K562 (cell line): ENCODE measurements around the gene HTRA3. TPM values are rescaled to one million over a fixed set of nuclear protein-coding genes. Genes with fewer than 3 reads are reported as not detected.

Source experiments
- ATAC-seq: fragments of 200-7000 bp; cut with Tn5 transposase; 3 replicates; pipeline ENCODE4 v1.9.1; 2020; ENCODE audit warnings: moderate library complexity
- BruUV-seq: library from RNA; stranded (reverse); fragments of 400-500 nt; replicated peaks from 2 replicates; lab custom pipeline; 2021; lab: Mats Ljungman, UMichigan
- CTCF ChIA-PET: fragments of 300-600 bp; formaldehyde crosslinking; extraction: SDS; loops from one replicate; lab custom pipeline; 2021; ENCODE audit warnings: low intra/inter-chr PET ratio; lab: Yijun Ruan, JAX
- POLR2A ChIA-PET: fragments of 300-600, 350-650 bp; sonication (Branson Sonifier 250); formaldehyde crosslinking; extraction: SDS; loops from one replicate; lab custom pipeline; 2021; ENCODE audit warnings: antibody characterized with exemption, inconsistent platforms; lab: Yijun Ruan, JAX
- DNase-seq, 4 experiments: peaks; one replicate each; pipeline versions ENCODE4 v3.0.0 to v3.0.0-alpha.2; 2011 to 2018; ENCODE audit warnings: low spot score in 3 of 4, mixed read lengths in 3 of 4; ENCODE audit errors: extremely low read depth in 1 of 4
- FAIRE-seq: peaks from 2 replicates; lab custom pipeline; 2011; peaks lifted over from hg19 to GRCh38; lab: Jason Lieb, UNC
- H2AFZ ChIP-seq: 2 replicates; pipeline ENCODE4 v1.6.0; 2011; ENCODE audit warnings: low read depth, low read length, control low read depth, inconsistent platforms
- H3K27ac ChIP-seq: fragments of 200-600 bp; 3 replicates; pipeline ENCODE4 v1.8.0; 2011; ENCODE audit warnings: low read depth, mild to moderate bottlenecking, control low read depth, inconsistent platforms, low read length, moderate library complexity, mixed read lengths; ENCODE audit errors: extremely low read depth
- H3K27me3 ChIP-seq, 2 experiments: fragments of 300-600 bp in 1 of 2; 2 replicates in 1 of 2; 3 replicates in 1 of 2; pipeline versions ENCODE4 v1.6.0 to v1.8.0; 2011; ENCODE audit warnings: inconsistent platforms in 2 of 2, low read length in 2 of 2, mild to moderate bottlenecking in 1 of 2, mixed read lengths in 1 of 2, moderate library complexity in 1 of 2; ENCODE audit not compliant: control insufficient read depth in 2 of 2, insufficient read depth in 2 of 2
- H3K36me3 ChIP-seq: fragments of 300-600 bp; 3 replicates; pipeline ENCODE4 v1.8.0; 2011; ENCODE audit warnings: mild to moderate bottlenecking, low read length, inconsistent platforms; ENCODE audit not compliant: control insufficient read depth, insufficient read depth
- H3K4me1 ChIP-seq, 2 experiments: fragments of 200-600 bp in 1 of 2; replicated peaks in 1 of 2; 2 replicates in 1 of 2; 3 replicates in 1 of 2; pipeline versions ENCODE4 v1.5.1 to v1.8.0; 2011; ENCODE audit warnings: inconsistent platforms in 2 of 2, low read length in 2 of 2, mild to moderate bottlenecking in 1 of 2, mixed read lengths in 1 of 2, moderate library complexity in 1 of 2; ENCODE audit not compliant: control insufficient read depth in 2 of 2, insufficient read depth in 2 of 2
- H3K4me2 ChIP-seq: 2 replicates; pipeline ENCODE4 v1.6.1; 2011; ENCODE audit warnings: low read length, control low read depth, inconsistent platforms, mixed read lengths; ENCODE audit not compliant: insufficient read depth
- H3K4me3 ChIP-seq: fragments of 200-600 bp; sonication (generic), shearing (Covaris generic); 2 replicates; pipeline ENCODE4 v1.5.1; 2016; ENCODE audit warnings: control low read depth, inconsistent platforms
- H3K79me2 ChIP-seq: fragments of 200-600 bp; 3 replicates; pipeline ENCODE4 v1.8.0; 2011; ENCODE audit warnings: low read length, inconsistent platforms; ENCODE audit not compliant: control insufficient read depth, insufficient read depth
- H3K9ac ChIP-seq, 2 experiments: 2 replicates each; pipeline versions ENCODE4 v1.6.0 to v1.6.1; 2011; ENCODE audit warnings: low read depth in 2 of 2, low read length in 2 of 2, control low read depth in 1 of 2, inconsistent platforms in 1 of 2, mild to moderate bottlenecking in 1 of 2, mixed read lengths in 1 of 2; ENCODE audit not compliant: insufficient read depth in 1 of 2
- H3K9me1 ChIP-seq: one replicate; pipeline ENCODE4 v1.6.0; 2011; ENCODE audit warnings: inconsistent platforms, mild to moderate bottlenecking, low read length, moderate library complexity; ENCODE audit not compliant: control insufficient read depth, insufficient read depth
- H3K9me3 ChIP-seq: replicated peaks from 2 replicates; pipeline ENCODE4 v1.5.1; 2011; ENCODE audit warnings: low read depth, low read length, inconsistent platforms; ENCODE audit not compliant: control insufficient read depth, insufficient read depth
- H4K20me1 ChIP-seq: replicated peaks from 2 replicates; pipeline ENCODE4 v1.6.1; 2011; ENCODE audit warnings: low read length, inconsistent platforms, mixed read lengths; ENCODE audit not compliant: control insufficient read depth, insufficient read depth
- CLOCK ChIP-seq: fragments of 250-450 bp; sonication (Bioruptor Pico); IDR thresholded peaks from 2 replicates; pipeline ENCODE4 v1.4.0; 2020; ENCODE audit warnings: mild to moderate bottlenecking, moderate library complexity, borderline replicate concordance
- CREBBP ChIP-seq: IDR thresholded peaks from one replicate; pipeline ENCODE4 v1.6.1; 2012; ENCODE audit warnings: low read depth, mild to moderate bottlenecking, control low read depth, inconsistent platforms, low read length
- EGR1 ChIP-seq: fragments of 450-650 bp; conservative IDR thresholded peaks from 2 replicates; pipeline ENCODE4 v1.6.1; 2017; ENCODE audit warnings: mild to moderate bottlenecking
- HMGXB4 ChIP-seq: sonication (generic); formaldehyde crosslinking; IDR thresholded peaks from 2 replicates; pipeline ENCODE4 v1.8.1; 2023; ENCODE audit warnings: mild to moderate bottlenecking, missing genetic modification reagents
- HNRNPH1 ChIP-seq: fragments of 200-400 bp; formaldehyde crosslinking; optimal IDR thresholded peaks from 2 replicates; pipeline ENCODE3; 2017; ENCODE audit warnings: low read depth, mild to moderate bottlenecking, low read length, moderate library complexity
- JUNB ChIP-seq: fragments of 450-650 bp; formaldehyde crosslinking; conservative IDR thresholded peaks from 2 replicates; pipeline ENCODE4 v1.4.0; 2020; ENCODE audit warnings: mild to moderate bottlenecking
- KDM2B ChIP-seq: fragments of 250-450 bp; sonication (Bioruptor Pico); IDR thresholded peaks from 2 replicates; pipeline ENCODE4 v1.8.0; 2021; ENCODE audit warnings: mild to moderate bottlenecking, moderate library complexity
- RCOR1 ChIP-seq, 2 experiments: IDR thresholded peaks; 2 replicates each; pipeline ENCODE4 v1.6.1; 2012; ENCODE audit warnings: low read depth in 2 of 2, low read length in 2 of 2, borderline replicate concordance in 1 of 2, improper control_type of control experiment in 1 of 2
- SMC3 ChIP-seq: conservative IDR thresholded peaks from 2 replicates; pipeline ENCODE4 v1.6.1; 2011; ENCODE audit warnings: low read depth, low read length, improper control_type of control experiment; ENCODE audit not compliant: insufficient read depth
- SRF ChIP-seq, 2 experiments: fragments of 250-450, 450-650 bp in 1 of 2; sonication (Bioruptor Pico) in 1 of 2; sonication (generic) in 1 of 2; formaldehyde crosslinking; IDR thresholded peaks; 2 replicates each; pipeline versions ENCODE4 v1.5.0 to v1.5.1; 2020 to 2022; ENCODE audit warnings: mild to moderate bottlenecking in 1 of 2, missing genetic modification reagents in 1 of 2
- SRSF3 ChIP-seq: fragments of 200-400 bp; formaldehyde crosslinking; IDR thresholded peaks from 2 replicates; pipeline ENCODE4 v1.6.1; 2016; ENCODE audit warnings: mild to moderate bottlenecking, low read length, moderate library complexity; ENCODE audit not compliant: insufficient read depth
- STAG1 ChIP-seq: sonication (generic); formaldehyde crosslinking; IDR thresholded peaks from 2 replicates; pipeline ENCODE4 v1.5.0; 2020; ENCODE audit warnings: missing genetic modification reagents, borderline replicate concordance
- TCF15 ChIP-seq: fragments of 250-450 bp; sonication (Bioruptor Pico); IDR thresholded peaks from 2 replicates; pipeline ENCODE4 v1.8.0; 2022; ENCODE audit warnings: moderate library complexity, mild to moderate bottlenecking, inconsistent platforms
- ZNF239 ChIP-seq: fragments of 250-450 bp; sonication (Bioruptor Pico); IDR thresholded peaks from 2 replicates; pipeline ENCODE4 v1.4.0; 2020; ENCODE audit warnings: mild to moderate bottlenecking
- ZNF586 ChIP-seq: fragments of 450-650 bp; formaldehyde crosslinking; conservative IDR thresholded peaks from 2 replicates; pipeline ENCODE4 v1.4.0; 2020; ENCODE audit warnings: mild to moderate bottlenecking, moderate library complexity
- ZNF785 ChIP-seq: fragments of 250-450 bp; sonication (Bioruptor Pico); IDR thresholded peaks from 2 replicates; pipeline ENCODE4 v1.4.0; 2020; ENCODE audit warnings: mild to moderate bottlenecking
- WGBS: fragments of 100-300 bp; shearing (Covaris generic); methylation state at CpG from one replicate; pipeline ENCODE4 v1.1.6; 2016; ENCODE audit warnings: low coverage, mixed read lengths; ENCODE audit not compliant: insufficient coverage; ENCODE audit errors: missing lambda C conversion rate; 5-methylcytosine and 5-hydroxymethylcytosine counted together
- in situ Hi-C: fragments of 300-500 bp; cut with MboI; formaldehyde crosslinking; loops from 4 replicates; pipeline ENCODE4 v1.15.0; 2018; ENCODE audit warnings: inconsistent platforms, mixed read lengths
- intact Hi-C: fragments of 100-400 bp; cut with micrococcal nuclease; formaldehyde crosslinking; loops from 2 replicates; pipeline ENCODE4 v1.14.2; 2022
- polyA plus RNA-seq, 8 experiments: library from polyadenylated mRNA; depleted of rRNA in 4 of 8; stranded (reverse) in 5 of 8; unstranded in 3 of 8; fragments of >200 nt; fragmentation: Nextera tagmentation in 2 of 8; fragmentation: Illumina TruSeq in 1 of 8; extraction: Ambion mirVana in 2 of 8; extraction: Trizol in 1 of 8; gene quantifications; 2 replicates each; pipeline versions ENCODE4 v1.2.1 to v1.2.3, GENCODE V29; 2011 to 2014; ENCODE audit warnings: inconsistent platforms in 1 of 8, missing spikeins in 1 of 8
- total RNA-seq, 7 experiments: library from RNA; depleted of rRNA in 6 of 7; stranded (reverse); fragments of >200 nt in 6 of 7; fragmentation: Illumina TruSeq in 2 of 7; extraction: Trizol in 2 of 7; gene quantifications; 2 replicates each; pipeline versions ENCODE4 v1.2.1 to v1.2.3, GENCODE V29; 2011 to 2021; ENCODE audit warnings: low replicate concordance in 1 of 7

HTRA3 gene
- total and polyA plus RNA-seq, 9 of the 15 experiments (the other 6 are each of a cell fraction or from before 2014, with no cell fraction given): 0.04 TPM; not detected in 8

- TF ChIP-seq SRSF3 (no peak), STAG1 (no peak), RCOR1 (IDR thresholded peaks at IDR 0.05; ENCODE audit: borderline replicate concordance in 1 of 2, low read depth in 2 of 2, low read length in 2 of 2) (no peak), HNRNPH1 (no peak), HMGXB4 (CRISPR knock-in tag) (no peak), CREBBP (no peak)
These were observed 62.7 kb downstream of the HTRA3 start (continued) for GRCh38 chr4:8332038-8332857.

GRCh38 chr4:8332891-8333331 is 63.4 kb downstream of the HTRA3 start:
- Histone ChIP-seq H3K36me3 (no peaks in the 10 kb centered on the region), H2AFZ (no peak overlapping the region), H3K27me3 (peaks cover 0 to 39% of the 10 kb centered on the region in 2 experiments; a peak in 2 of 5 replicates), H3K4me1 (peaks cover 5 to 6% of the 10 kb centered on the region in 2 experiments; a peak in 3 of 5 replicates), H3K4me2 (no peak overlapping the region), H3K4me3 (no peak overlapping the region), H3K79me2 (no peaks in the 10 kb centered on the region), H3K27ac (no peak overlapping the region), H4K20me1 (0 out of 2 replicates have a peak, but pooled peaks cover 4% of the 10 kb centered on the region), H3K9ac (no peak overlapping the region), H3K9me1 (no peaks in the 10 kb centered on the region), H3K9me3 (peaks cover 14% of the 10 kb centered on the region)
- WGBS: 12% methylated on average over 8 of the region's 8 CpGs
- in situ Hi-C loops: no loop called here
- intact Hi-C loops: no loop called here
- FAIRE-seq: no peak
- no peak for ATAC-seq
- CTCF ChIA-PET: no interaction called here
- BruUV-seq: no TSS peak
- no peak for DNase-seq
- POLR2A ChIA-PET: no interaction called here
- TF ChIP-seq EGR1 (no peak), KDM2B (CRISPR knock-in tag) (no peak), JUNB (CRISPR knock-in tag) (no peak), SRF (CRISPR knock-in tag; IDR thresholded peaks at IDR 0.05) (no peak), TCF15 (no peak), CLOCK (CRISPR knock-in tag) (no peak), ZNF239 (CRISPR knock-in tag) (no peak), ZNF586 (no peak), ZNF785 (CRISPR knock-in tag) (no peak), SMC3 (no peak)
